OCI-LY3 (cell line): Measurements from ENCODE around the gene ADD3.

ENCODE experiments used
- H2AFZ ChIP-seq: fragments of 200-600, 300-600 bp; shearing (Covaris generic); 2 replicates; pipeline ENCODE4 v1.6.0; 2014; ENCODE audit warnings: antibody characterized with exemption, low read depth, low read length
- H3K27ac ChIP-seq: fragments of 200-600, 300-600 bp; sonication (generic); 2 replicates; pipeline ENCODE4 v1.5.1; 2014; ENCODE audit warnings: mild to moderate bottlenecking, low read length, moderate library complexity, mixed read lengths
- H3K27me3 ChIP-seq: fragments of 200-600, 300-600 bp; sonication (generic); 2 replicates; pipeline ENCODE4 v1.6.1; 2014; ENCODE audit warnings: low read depth, low read length, mixed read lengths
- H3K36me3 ChIP-seq: fragments of 200-600, 300-600 bp; sonication (generic); replicated peaks from 2 replicates; pipeline ENCODE3; 2014; ENCODE audit warnings: low read depth, low read length, mixed read lengths
- H3K4me1 ChIP-seq: fragments of 300-600, 200-600 bp; sonication (generic); 2 replicates; pipeline ENCODE4 v1.6.1; 2014; ENCODE audit warnings: low read length, mixed read lengths
- H3K4me2 ChIP-seq: fragments of 200-600, 300-600 bp; sonication (generic); 2 replicates; pipeline ENCODE4 v1.6.1; 2014; ENCODE audit warnings: low read length, mixed read lengths
- H3K4me3 ChIP-seq: fragments of 300-600, 200-600 bp; sonication (generic); 2 replicates; pipeline ENCODE4 v1.5.1; 2014; ENCODE audit warnings: antibody characterized with exemption, mild to moderate bottlenecking, low read length, moderate library complexity
- H3K79me2 ChIP-seq: fragments of 300-600, 200-600 bp; shearing (Covaris generic); 2 replicates; pipeline ENCODE4 v1.6.1; 2014; ENCODE audit warnings: mild to moderate bottlenecking, low read length, mixed read lengths
- H3K9ac ChIP-seq: fragments of 300-600, 200-600 bp; shearing (Covaris generic); 2 replicates; pipeline ENCODE4 v1.6.0; 2014; ENCODE audit warnings: mild to moderate bottlenecking, low read length, moderate library complexity
- H3K9me3 ChIP-seq: fragments of 200-600, 300-600 bp; shearing (Covaris generic); 2 replicates; pipeline ENCODE4 v1.6.1; 2014; ENCODE audit warnings: low read length, mixed read lengths; ENCODE audit not compliant: insufficient read depth
- H4K20me1 ChIP-seq: fragments of 200-600, 300-600 bp; sonication (generic); 2 replicates; pipeline ENCODE4 v1.6.1; 2016; ENCODE audit warnings: low read length, mixed read lengths; ENCODE audit not compliant: insufficient read depth
- EZH2phosphoT487 ChIP-seq: fragments of 200-600 bp; shearing (Covaris generic); IDR thresholded peaks from 2 replicates; pipeline ENCODE4 v1.6.1; 2018; ENCODE audit warnings: antibody characterized with exemption, mixed run types, low read depth
- TF ChIP-seq, protein P1 (sequence below): fragments of 200-600, 300-600 bp; sonication (generic); IDR thresholded peaks from 2 replicates; pipeline ENCODE4 v1.5.1; 2014; ENCODE audit warnings: antibody characterized with exemption, low read length, low read depth

The ADD3 gene

DNA sequence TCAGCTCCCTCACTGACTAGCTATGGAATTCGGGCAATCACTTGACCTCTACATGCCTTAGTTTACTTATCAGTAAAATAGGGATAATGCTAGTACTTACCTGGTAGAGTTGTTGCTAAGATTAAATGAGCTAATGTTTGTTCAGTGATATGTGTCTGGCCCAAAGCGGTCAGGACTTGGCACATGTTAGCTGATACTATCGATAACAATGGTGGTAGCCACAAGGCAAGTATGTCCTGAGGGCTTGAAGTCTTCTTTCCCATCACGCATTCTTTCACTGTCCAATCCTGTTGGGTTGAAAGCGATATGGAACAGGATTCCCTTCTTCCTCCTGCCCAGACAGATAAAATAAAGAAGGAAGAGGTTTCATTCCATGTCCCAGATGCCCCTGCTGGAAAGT is 174.1 kb downstream of the ADD3 start:
- H3K36me3 ChIP-seq: no peaks in the 10 kb centered on the region
- no peaks in the 10 kb centered on the region for H3K27me3 ChIP-seq
- no peaks in the 10 kb centered on the region for H4K20me1 ChIP-seq
- no peaks in the 10 kb centered on the region for H3K9me3 ChIP-seq
- H3K79me2 ChIP-seq: no peaks in the 10 kb centered on the region
- TF ChIP-seq, protein P1, sequence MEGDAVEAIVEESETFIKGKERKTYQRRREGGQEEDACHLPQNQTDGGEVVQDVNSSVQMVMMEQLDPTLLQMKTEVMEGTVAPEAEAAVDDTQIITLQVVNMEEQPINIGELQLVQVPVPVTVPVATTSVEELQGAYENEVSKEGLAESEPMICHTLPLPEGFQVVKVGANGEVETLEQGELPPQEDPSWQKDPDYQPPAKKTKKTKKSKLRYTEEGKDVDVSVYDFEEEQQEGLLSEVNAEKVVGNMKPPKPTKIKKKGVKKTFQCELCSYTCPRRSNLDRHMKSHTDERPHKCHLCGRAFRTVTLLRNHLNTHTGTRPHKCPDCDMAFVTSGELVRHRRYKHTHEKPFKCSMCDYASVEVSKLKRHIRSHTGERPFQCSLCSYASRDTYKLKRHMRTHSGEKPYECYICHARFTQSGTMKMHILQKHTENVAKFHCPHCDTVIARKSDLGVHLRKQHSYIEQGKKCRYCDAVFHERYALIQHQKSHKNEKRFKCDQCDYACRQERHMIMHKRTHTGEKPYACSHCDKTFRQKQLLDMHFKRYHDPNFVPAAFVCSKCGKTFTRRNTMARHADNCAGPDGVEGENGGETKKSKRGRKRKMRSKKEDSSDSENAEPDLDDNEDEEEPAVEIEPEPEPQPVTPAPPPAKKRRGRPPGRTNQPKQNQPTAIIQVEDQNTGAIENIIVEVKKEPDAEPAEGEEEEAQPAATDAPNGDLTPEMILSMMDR: no peak
- no peak for TF ChIP-seq EZH2phosphoT487
- H3K27ac ChIP-seq: no peak overlapping the region
- H3K9ac ChIP-seq: no peak overlapping the region
- H3K4me3 ChIP-seq: no peak overlapping the region
- no peaks in the 10 kb centered on the region for H3K4me1 ChIP-seq
- no peak overlapping the region for H2AFZ ChIP-seq
- no peak overlapping the region for H3K4me2 ChIP-seq

DNA sequence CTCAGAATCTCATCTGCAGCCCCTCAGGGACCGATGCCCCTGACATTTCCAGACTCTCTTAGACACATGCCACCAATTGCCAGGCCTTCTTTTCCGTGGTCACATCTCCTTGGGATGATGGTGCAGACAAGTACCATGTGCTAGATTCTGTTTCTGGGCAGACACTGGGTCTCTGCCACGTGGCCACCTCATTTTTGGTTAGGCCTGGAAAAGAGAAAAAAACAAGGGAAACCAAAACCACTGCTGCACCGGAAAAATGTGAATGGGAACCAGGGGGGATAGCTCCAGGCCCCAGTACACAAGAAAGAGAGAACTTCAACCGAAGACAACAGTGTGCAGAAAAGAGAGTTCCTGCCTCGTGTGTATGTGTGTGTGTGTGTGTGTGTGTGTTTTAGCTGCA is 176.6 kb downstream of the ADD3 start:
- Histone ChIP-seq H3K9ac (no peak overlapping the region), H4K20me1 (no peaks in the 10 kb centered on the region), H3K4me3 (no peak overlapping the region), H2AFZ (no peak overlapping the region), H3K27me3 (no peaks in the 10 kb centered on the region; the same call in 1 of the 2 replicates), H3K9me3 (no peaks in the 10 kb centered on the region), H3K4me1 (peaks cover 11% of the 10 kb centered on the region), H3K79me2 (no peaks in the 10 kb centered on the region), H3K36me3 (no peaks in the 10 kb centered on the region), H3K4me2 (no peak overlapping the region), H3K27ac (no peak overlapping the region)
- TF ChIP-seq EZH2phosphoT487: no peak
- TF ChIP-seq, protein P1: no peak
